Stimulated activated CD8-positive, alpha-beta memory T cell treated with anti-CD3 and anti-CD28 coated beads, Interleukin-2, amount 100 ng/mL, for 1 hour (primary cell): ENCODE data around the gene PPM1L.

ENCODE experiments used
- DNase-seq, 2 donors: peaks; one replicate each; pipeline ENCODE4 v3.0.0-alpha.2; 2020; ENCODE audit warnings: low read depth in 2 of 2

The PPM1L gene

DNA sequence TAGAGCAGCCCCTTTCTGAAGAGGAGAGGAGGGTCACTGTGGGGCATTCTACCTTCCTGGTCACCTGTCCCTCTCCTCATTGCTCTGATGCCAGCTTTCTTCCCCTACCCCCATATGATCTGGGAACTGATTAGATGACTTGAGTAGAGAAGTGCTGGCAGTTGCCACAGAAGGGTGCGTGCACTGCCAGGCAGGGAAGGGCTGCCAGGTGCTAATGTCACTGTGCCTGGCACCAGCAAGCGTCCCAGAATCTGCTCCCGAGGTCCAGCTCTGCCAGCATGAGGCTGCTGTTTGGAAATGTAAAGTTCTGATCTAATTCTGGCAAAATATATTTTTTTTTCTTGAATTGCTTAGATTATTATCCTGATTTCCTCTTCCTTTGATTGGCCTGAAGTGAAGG lies 52.8 kb downstream of the PPM1L start:
- no peak for DNase-seq

GRCh38 chr3:160809453-160809852 lies 53.4 kb downstream of the PPM1L start:
- no peak for DNase-seq

DNA sequence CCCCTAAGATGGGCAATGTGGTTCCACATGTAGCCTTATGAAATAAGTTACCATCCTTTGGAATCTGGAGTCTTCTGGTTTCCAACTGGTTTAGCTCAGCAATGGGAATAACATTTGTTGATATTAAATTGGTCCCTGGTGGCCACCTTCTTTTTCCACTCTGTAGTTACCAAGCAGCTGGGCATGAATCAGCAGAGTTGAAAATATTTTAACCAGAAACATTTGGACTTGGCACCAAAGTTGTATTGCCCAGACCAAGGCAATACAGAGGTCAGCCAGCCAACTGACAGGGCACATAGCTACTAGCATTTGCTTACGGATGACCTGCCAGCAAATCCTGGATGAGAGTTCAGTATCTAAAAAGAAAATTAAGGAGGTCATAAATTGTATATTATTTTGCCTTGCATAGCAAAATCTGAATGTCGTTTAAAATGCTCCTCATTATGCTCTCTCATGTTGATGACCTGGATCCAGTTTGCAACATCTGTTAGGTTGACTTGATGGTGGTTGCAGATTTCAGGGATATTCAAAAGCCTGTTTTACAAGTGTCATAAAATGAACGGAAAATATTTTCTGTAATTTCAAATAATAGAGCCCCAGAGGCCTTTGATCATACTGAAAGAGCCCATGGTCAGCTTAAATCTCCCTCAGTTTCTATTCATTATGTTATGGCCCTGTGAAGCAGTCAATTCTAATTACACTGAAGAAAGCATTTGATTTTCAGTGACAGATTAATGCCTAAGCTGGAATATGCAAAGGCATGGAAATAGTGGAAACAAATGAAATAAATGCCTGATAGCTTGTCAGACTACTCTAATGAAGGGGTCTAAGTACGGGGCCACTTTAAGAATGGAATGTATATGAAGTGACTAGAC lies 54.6 kb downstream of the PPM1L start:
- no peak for DNase-seq

- DNase-seq = no peak
Observed at GRCh38 chr3:160811237-160811548, 55.2 kb downstream of the PPM1L start.

GRCh38 chr3:160812304-160812703 lies 56.3 kb downstream of the PPM1L start:
- DNase-seq = no peak

DNA sequence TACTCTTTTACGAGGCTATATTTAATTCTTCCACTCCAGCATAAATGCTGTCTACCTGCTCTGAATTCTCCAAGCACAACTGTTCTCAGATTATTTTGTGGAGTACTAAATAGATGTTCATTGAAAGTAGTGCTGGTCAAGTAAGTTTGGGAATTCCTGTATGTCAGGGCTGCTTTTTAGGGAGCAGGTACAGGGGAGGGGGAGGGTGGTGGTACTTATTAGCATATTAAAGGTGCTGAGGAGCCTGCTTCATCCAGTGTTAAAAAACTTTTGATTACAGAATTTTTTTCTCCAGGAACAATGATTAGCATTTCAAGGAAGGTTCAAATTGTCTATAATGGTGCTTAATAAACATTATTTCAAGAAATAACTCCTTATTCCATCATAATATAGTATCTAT lies 59.2 kb downstream of the PPM1L start:
- DNase-seq = no peak

GRCh38 chr3:160820022-160820421 lies 64.0 kb downstream of the PPM1L start:
- DNase-seq = no peak

GRCh38 chr3:160820430-160820829 lies 64.4 kb downstream of the PPM1L start:
- DNase-seq = no peak

DNA sequence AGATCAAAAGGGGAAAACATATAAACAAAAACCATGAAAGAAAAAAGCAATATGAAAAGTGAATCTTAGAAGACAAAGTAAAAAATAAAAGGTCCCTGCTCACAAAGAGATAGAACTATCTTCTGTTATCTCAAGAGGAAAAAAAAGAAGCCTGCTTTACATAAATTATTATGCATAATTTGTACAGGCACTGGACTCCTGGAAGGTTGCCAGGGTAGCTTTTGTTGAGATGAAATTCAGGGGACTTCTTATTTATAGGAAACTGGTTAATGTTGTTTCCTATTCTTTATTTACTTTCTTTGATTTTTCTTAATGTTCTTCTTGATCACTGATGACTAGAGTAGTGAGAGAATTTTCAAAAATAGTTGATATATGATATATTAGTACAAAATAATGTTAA lies 66.9 kb downstream of the PPM1L start:
- DNase-seq = no peak

DNA sequence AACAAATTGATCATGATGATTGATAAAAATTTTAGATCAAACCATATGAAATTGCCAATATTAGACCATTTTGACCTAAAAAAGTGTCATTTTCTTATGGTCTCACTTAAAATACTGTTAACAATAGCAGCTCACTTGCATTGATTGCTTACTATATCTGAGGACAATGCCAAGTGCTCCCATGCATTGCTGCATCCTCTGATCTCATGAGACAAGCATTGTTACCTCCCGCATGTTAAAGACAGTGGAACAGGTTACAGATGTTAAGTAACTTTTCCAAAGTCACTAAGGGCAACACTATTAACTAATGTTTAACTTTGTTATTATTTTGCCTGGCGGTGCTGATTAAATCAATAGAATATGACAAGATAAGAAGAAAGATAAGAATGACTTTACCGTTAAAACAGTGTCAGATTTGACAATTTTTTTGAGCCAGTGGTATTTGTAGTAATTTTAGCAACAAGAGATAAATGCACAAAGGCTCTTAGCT lies 69.3 kb downstream of the PPM1L start:
- no peak for DNase-seq

GRCh38 chr3:160826408-160826807 lies 70.4 kb downstream of the PPM1L start:
- DNase-seq = no peak

DNA sequence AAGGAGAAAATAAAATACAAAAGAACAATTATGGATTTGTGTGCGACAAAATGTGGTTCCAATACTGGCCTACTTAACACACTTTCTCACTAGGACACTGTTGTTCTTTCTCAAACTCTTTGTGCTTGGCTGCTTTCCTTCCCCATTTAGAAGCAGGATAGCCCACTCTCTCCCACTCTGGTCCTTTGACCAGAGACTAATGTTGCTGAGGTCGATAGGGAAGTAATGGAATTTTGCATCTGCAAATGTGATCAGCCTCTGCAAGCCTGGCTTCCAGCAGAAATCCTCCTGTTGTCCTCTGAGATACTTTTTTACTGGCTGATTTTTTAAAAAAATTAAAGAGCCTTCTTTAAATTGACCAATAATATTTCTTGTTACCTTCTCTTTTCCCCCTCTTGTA lies 71.0 kb downstream of the PPM1L start:
- no peak for DNase-seq

DNA sequence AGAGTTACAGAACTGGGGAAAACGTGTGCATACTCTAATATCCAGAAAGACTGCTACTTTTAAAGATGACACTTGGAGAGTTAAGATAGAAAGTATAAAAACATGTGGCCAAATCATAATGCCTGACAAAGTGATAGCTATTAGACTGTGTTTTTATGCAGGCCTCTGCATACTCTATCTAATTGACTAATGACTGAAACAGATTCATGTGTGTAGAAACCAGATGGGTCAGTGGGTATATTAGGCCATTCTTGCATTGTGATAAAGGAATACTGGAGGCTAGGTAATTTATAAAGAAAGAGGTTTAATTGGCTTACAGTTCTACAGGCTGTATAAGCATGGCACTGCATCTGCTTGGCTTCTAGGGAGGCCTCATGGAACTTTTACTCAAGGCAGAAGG lies 71.5 kb downstream of the PPM1L start:
- no peak for DNase-seq

DNA sequence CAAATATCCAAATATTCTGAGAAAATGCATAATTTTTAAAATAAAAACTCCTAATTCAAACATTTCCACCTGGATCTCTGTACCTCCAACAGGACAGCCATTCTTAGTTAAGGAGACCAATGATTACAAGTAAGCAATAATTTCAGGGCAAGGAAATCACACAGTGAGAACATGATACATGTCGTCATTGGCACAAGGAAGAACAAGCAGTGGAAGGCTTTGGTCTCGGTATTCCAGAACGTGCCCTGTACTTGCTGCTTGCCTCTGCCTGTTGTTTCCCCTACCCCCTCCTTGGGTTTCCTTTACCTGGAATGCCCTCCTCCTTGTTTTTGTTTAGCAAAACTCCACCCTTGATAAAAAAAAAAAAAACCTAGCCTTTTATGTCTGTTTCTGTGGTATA lies 72.8 kb downstream of the PPM1L start:
- DNase-seq = no peak

GRCh38 chr3:160829486-160830009 lies 73.5 kb downstream of the PPM1L start:
- no peak for DNase-seq

DNA sequence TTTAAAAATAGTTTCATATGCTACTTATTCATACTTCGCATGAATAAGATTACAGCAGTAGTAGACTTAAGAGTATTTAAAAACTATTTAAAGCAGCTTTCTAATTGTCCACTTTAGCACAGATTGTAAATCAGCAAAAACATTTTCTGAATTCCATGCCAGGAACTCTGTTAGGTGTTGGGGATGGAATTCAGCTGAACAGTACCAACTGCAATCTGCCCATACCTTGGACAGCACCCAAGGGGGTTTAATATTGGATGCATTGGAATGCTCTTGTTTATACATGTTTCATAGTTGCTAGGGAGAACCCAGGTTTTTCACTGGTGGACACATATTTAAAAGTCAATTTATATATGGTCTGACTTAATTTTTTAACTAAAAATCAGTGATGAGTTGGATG lies 74.8 kb downstream of the PPM1L start:
- no peak for DNase-seq

DNA sequence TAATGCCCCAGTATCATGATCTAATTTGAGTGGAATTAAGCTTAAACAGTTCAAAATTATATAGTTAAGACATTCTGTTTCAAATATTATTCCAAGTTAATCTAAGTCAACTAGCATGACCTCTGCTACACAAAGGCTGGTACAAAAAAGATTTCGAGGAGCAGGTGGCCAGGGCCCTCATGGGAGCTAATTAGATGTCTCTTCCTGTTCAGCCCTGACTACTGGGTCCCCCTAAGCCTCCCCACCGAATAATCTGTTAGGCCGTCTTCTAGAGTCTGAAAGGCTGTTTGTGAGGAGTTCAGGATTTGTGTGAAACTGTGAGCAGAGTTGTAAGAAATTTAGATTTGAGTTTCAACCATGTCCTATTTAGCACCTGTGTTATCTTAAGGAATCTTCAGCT lies 75.4 kb downstream of the PPM1L start:
- no peak for DNase-seq

GRCh38 chr3:160837394-160837980 lies 81.5 kb downstream of the PPM1L start:
- no peak for DNase-seq

GRCh38 chr3:160840590-160840989 lies 84.6 kb downstream of the PPM1L start:
- no peak for DNase-seq

- DNase-seq = no peak
Observed at GRCh38 chr3:160841455-160841854, 85.4 kb downstream of the PPM1L start.

GRCh38 chr3:160842021-160843005 lies 86.3 kb downstream of the PPM1L start:
- DNase-seq = no peak

- DNase-seq = no peak
Observed at GRCh38 chr3:160851629-160852210, 95.7 kb downstream of the PPM1L start.
